Lower leg skin (tissue), 4 donors: Measurements from ENCODE around the gene ISY1. TPM values are rescaled to one million over a fixed set of nuclear protein-coding genes. Genes with fewer than 3 reads are reported as not detected.
"Not testable (repeated sequence)": the region's sequence is repeated elsewhere in the genome, so short reads cannot be mapped to it uniquely, and the experiment has no call there.

Experiments used
- DNase-seq, 2 donors: peaks; one replicate each; pipeline ENCODE4 v3.0.0-alpha.2; 2019; ENCODE audit warnings: low spot score in 2 of 2
- H3K4me3 ChIP-seq: fragments of 200-600 bp; sonication (generic); 2 replicates; pipeline ENCODE4 v1.5.1; 2017; ENCODE audit warnings: mild to moderate bottlenecking, low read depth; ENCODE audit not compliant: poor library complexity, severe bottlenecking
- CTCF ChIP-seq, 3 donors: fragments of 450-650 bp; IDR thresholded peaks; one replicate each; pipeline ENCODE4 v1.5.1; 2016; ENCODE audit warnings: antibody characterized with exemption in 3 of 3, mild to moderate bottlenecking in 3 of 3, moderate library complexity in 2 of 3
- POLR2A ChIP-seq, 2 donors: fragments of 450-650 bp; IDR thresholded peaks; one replicate each; pipeline ENCODE4 v1.6.1; 2016 to 2017; ENCODE audit warnings: antibody characterized with exemption in 2 of 2, mild to moderate bottlenecking in 1 of 2, moderate library complexity in 1 of 2
- WGBS, 2 donors: methylation state at CpG; one replicate each; pipeline ENCODE4 v1.1.5; 2018; 5-methylcytosine and 5-hydroxymethylcytosine counted together
- intact Hi-C: fragments of 100-400 bp; cut with DNase I; formaldehyde crosslinking; loops from one replicate; pipeline ENCODE4 v1.15.0; 2023; ENCODE audit warnings: low total_unique reads
- total RNA-seq, 4 donors: library from RNA; depleted of rRNA; stranded (reverse); fragments of >200 nt; gene quantifications; one replicate each; pipeline ENCODE4 v1.1.0, GENCODE V29; 2016

Gene ISY1
- total RNA-seq, 4 donors from 2014 or later, result 15.5 to 22.8 (median 18.1) TPM

DNA sequence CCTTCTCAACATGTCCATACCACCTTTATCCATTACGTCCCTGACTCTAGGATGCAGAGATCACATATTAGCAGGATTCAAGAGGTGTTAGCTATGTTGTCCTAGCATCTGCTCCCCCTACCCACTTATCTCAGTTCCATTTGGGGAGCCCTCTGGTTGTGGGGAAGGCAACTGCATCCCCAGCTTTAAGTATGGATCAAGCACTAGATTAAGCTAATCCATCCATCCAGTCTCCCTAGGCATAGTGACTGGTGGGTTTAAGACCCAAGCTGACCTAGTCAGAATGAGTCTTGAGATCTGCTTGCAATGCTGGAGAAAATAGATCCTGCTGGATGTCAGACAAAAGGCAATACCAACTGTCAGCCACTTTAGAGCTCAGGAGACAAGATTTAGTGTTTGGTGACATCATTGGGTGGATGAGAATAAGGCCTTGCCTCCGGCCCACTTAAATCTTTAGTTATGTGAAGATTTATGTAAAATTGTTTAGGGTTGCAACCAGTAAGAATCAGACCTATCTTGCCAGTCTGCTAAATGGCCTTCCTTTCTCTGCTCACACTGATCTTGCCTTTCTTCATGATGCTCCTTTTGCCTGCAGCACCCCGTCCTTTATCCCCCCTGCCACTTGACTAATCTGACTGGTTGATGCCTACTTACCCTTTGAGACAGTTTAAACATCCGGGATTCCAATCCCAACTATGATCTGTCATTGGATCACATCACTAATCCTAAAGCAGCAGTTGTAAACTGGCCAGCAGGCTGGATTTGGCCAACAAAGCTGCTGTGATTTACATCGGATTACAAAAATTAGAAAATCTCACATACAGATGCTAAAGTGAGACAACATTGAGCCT lies 2.1 kb upstream of the ISY1 start:
- H3K4me3 ChIP-seq, result no peak overlapping the region
- TF ChIP-seq POLR2A (IDR thresholded peaks at IDR 0.05) (no peak), CTCF (IDR thresholded peaks at IDR 0.05) (no peak)
- intact Hi-C loops, result no loop called here
- 46 to 57% methylated on average over 5 of the region's 5 CpGs for WGBS, 2 donors
- DNase-seq, result no peak

- peak overlapping the region; percentile 51 for H3K4me3 ChIP-seq
- 2 to 3% methylated on average over 12 of the region's 12 CpGs for WGBS, 2 donors
- TF ChIP-seq POLR2A (IDR thresholded peaks at IDR 0.05), result no peak
- no peak for TF ChIP-seq CTCF (IDR thresholded peaks at IDR 0.05)
- intact Hi-C loops, result no loop called here
- DNase-seq, result peak in 1 of 2 donors; percentile 23
Measured at GRCh38 chr3:129161860-129162271, 1.0 kb upstream of the ISY1 start.

- no peak for DNase-seq
- TF ChIP-seq POLR2A (IDR thresholded peaks at IDR 0.05) (no peak), CTCF (IDR thresholded peaks at IDR 0.05) (no peak)
- H3K4me3 ChIP-seq, result no peak overlapping the region
- intact Hi-C loops, result no loop called here
Measured at GRCh38 chr3:129144786-129145185, 16.1 kb downstream of the ISY1 start.

- intact Hi-C loops, DNase-seq, H3K4me3 ChIP-seq: not testable (repeated sequence)
- WGBS, 2 donors, result 92 to 96% methylated on average over 5 of the region's 5 CpGs
Measured at GRCh38 chr3:129141011-129141410, 19.9 kb downstream of the ISY1 start.

GRCh38 chr3:129139911-129140310 lies 21.0 kb downstream of the ISY1 start:
- no peak for DNase-seq
- H3K4me3 ChIP-seq, result no peak overlapping the region
- WGBS, 2 donors, result 55 to 94% methylated on average over 1 of the region's 1 CpG
- intact Hi-C loops, result no loop called here
- TF ChIP-seq POLR2A (IDR thresholded peaks at IDR 0.05) (no peak), CTCF (IDR thresholded peaks at IDR 0.05) (no peak)

DNA sequence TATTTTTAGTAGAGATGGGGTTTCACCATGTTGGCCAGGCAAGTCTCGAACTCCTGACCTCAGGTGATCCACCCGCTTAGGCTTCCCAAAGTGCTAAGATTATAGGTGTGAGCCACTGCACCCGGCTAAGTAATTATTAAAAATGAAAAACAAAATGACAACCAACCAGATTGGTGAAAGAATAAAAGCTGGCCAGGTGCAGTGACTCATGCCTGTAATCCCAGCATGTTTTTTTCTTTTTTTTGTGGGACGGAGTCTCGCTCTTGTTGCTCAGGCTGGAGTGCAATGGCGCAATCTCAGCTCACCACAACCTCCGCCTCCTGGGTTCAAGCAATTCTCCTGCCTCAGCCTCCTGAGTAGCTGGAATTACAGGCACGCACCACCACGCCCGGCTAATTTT lies 24.6 kb downstream of the ISY1 start:
- H3K4me3 ChIP-seq, DNase-seq, intact Hi-C loops: not testable (repeated sequence)
- 90 to 91% methylated on average over 10 of the region's 10 CpGs for WGBS, 2 donors
